GM04504 (cell line): ENCODE measurements around the gene MAP3K19.
"Not testable (repeated sequence)": the region's sequence is repeated elsewhere in the genome, so short reads cannot be mapped to it uniquely, and the experiment has no call there.

Experiments used
- DNase-seq: peaks from one replicate; pipeline ENCODE4 v3.0.0-alpha.2; 2012; ENCODE audit warnings: low read depth

The MAP3K19 gene

DNA sequence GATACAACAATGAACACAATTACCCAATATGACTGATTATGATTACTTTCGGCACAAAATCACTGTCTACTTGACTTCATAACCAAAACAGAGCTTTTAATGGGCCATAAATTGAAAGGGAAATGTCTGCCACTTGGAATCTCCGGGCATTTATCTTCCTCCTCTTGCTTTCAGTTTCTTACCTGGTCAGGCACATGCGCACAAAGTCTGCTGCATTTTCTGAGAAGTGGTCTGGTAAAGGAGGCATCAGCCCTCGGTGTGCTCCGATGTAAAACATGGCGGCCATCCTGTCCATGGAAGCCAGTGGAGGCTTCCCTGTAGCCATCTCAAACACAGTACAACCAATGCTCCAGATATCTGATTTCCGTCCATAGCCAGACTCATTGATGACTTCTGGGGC lies 66.6 kb downstream of the MAP3K19 start:
- no peak for DNase-seq

DNA sequence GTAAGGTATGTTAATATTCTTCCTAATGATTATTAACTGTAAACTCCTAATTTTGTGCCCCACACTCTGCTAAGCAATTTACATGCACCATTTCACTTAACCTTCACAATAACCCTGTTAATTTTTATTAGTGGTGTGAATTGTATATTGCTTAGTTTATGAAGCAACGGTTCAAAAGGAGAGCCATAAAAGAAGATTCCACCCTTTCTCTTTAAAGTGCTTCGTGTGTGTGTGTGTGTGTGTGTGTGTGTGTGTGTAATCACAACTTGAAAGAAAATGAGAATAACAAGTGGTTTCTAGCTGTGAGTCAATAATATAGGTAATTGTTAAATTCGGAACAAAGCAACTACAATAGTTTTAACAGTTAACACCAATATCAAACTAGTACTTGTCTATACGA lies 68.0 kb downstream of the MAP3K19 start:
- DNase-seq = no peak

GRCh38 chr2:134977104-134977503 lies 70.1 kb downstream of the MAP3K19 start:
- DNase-seq = not testable (repeated sequence)

GRCh38 chr2:134976074-134976702 lies 71.1 kb downstream of the MAP3K19 start:
- DNase-seq = no peak

- no peak for DNase-seq
Measured at GRCh38 chr2:134975281-134976009, 71.8 kb downstream of the MAP3K19 start.

DNA sequence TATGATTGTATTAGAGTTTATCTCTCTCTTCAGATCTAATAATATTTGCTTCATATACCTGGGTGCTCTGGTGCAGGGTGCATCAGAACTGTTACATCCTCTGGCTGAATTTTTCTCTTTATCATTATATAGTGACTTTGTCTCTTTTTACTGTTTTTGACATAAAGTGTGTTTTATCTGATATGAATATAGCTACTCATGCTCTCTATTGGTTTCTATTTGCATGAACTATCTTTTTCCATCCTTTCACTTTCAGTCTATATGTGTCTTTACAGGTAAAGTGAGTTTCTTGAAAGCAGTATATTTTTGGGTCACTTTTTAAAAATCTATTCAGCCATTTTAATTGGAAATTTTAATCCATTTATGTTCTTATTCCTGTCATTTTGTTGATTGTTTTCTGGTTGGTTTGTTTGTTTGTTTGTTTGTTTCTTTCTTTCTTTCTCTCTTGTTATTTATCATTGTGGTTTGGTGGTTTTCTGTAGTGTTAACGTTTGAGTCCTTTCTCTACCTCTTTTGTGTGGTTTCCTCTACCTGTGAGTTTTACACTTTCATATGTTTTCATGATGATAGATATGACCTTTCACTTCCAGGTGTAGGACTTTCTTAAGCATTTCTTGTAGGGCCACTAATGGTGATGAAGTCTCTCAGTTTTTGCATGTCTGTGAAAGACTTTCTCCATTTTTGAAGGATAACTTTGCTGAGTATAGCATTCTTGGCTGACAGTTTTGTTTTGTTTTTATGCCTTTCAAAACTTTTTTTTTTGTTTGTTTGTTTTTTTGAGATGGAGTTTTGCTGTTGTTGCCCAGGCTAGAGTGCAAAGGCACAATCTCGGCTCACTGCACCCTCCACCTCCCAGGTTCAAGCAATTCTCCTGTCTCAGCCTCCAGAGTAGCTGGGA lies 73.8 kb downstream of the MAP3K19 start:
- DNase-seq = no peak

DNA sequence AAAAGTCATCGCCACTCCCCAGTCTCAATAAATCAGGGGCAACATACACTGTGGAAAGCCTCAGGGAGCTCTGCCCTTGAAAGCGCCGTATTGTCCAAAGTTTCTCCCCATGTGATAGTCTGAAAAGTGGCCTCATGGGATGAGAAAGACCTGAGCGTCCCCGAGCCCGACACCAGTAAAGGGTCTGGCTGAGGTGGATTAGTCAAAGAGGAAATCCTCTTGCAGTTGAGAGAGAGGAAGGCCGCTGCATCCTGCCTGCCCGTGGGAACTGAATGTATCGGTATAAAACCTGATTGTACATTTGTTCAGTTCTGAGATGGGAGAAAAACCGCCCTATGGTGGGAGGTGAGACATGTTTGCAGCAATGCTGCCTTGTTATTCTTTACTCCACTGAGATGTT lies 80.1 kb downstream of the MAP3K19 start:
- DNase-seq = not testable (repeated sequence)

GRCh38 chr2:134957477-134957876 lies 89.8 kb downstream of the MAP3K19 start:
- DNase-seq = no peak

DNA sequence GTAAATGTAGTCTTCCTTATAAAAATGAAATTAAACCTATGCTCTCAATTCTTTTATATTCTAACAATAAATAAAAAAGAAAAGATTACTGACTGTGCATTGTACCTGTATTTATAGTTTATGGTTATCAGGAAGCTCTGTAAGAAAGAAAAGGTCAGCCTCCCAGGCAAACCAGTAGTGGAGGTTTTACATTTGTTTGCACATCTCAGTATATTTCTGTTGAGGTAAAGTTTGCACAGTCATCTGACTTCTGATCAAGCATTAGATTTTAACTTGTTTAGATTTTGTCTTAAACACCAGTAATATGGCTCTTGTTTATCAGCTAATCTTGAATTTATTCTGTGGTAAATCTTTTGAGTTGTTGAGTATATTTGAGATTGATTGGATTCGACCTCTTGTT lies 91.5 kb downstream of the MAP3K19 start:
- DNase-seq = no peak

DNA sequence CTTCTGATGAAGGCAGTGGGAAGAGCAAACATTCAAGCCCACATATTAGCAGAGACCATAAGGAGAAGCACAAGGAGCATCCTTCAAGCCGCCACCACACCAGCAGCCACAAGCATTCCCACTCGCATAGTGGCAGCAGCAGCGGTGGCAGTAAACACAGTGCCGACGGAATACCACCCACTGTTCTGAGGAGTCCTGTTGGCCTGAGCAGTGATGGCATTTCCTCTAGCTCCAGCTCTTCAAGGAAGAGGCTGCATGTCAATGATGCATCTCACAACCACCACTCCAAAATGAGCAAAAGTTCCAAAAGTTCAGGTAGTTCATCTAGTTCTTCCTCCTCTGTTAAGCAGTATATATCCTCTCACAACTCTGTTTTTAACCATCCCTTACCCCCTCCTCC lies 93.2 kb downstream of the MAP3K19 start:
- no peak for DNase-seq

GRCh38 chr2:134952608-134953007 lies 94.6 kb downstream of the MAP3K19 start:
- DNase-seq = no peak

DNA sequence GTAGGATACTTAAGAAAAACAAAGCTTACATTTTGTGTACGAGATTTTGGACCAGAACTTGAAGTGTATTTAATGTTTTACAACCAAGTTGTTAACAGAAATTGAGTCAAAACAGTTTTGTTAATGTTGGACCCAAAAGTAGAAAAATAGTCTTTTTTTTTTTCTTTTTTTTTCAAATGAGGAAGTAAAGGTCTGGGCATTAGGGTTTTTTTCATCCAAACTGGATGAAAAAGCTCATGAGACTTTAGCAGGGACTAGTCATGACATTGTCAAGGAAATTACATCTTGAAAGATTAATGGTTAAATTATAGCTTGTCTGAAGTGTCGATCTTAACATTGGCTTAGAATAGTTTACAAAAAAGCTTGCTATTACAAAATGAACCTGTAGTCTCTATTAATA lies 96.4 kb downstream of the MAP3K19 start:
- DNase-seq = no peak

DNA sequence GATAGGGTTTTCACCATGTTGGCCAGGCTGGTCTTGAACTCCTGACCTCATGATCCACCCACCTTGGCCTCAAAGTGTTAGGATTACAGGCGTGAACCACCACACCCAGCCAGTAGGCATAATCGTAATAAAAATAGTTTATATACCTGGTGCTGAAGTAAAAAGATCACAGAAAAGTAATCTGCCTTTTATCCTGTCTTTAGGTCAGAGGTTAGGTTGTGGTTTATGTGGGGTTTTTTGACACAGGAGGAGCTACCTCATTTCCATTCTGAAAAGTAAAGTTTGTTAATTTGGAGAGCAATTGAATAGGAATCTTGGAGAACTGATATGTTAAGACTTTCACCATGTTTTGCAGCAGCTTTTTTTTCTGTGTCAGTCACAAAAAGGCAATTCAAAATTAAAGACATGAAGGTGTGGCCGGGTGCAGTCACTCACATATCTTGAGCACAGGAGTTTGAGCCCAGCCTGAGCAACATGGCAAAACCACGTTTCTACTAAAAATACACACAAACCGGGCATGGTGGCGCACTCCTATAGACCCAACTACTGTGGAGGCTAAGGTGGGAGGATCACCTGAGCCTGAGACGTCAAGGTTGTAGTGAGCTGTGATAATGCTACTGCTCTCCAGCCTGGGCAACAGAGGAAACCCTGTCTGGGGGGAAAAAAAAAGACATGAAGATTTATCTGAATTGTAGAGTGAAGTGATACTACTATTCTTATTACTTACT lies 97.1 kb downstream of the MAP3K19 start:
- DNase-seq = no peak

DNA sequence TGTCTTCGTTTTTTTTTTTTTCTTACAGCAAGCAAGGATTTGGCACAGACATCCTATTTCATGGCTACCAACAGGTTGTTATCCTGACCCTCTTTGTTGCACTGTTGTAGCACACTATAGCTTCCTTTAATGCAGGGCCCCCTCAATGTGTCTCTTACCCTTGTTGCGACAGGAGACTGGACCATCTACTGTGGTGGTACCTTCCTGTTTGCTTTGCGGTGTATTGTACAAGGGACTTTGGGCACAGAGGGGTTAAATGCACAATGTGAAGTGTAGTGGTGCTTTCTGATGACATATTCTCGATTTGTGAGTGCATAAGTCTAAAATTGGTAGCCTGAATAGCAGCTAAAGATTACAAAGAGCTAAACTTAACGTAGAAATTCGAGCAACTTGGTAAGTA lies 101.2 kb downstream of the MAP3K19 start:
- DNase-seq = no peak

DNA sequence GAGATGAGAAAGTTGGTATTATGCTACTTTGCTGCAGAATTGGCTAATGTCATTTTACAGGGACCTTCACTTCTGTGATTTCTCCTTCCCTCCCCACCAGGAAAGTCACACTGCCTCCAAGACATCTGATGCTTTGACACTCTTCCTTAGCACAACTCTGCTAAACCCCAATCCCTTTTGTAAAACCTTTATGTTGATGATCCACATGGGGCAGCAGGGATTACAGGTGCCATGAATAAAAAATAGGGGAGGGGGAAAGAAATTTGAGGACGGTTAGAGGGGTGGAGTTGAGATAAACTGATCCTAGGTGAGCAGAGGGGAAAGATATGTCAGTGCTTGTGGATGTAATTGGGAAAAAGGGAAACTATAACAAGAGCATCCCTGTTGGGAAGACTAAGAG lies 102.3 kb downstream of the MAP3K19 start:
- DNase-seq = no peak

- no peak for DNase-seq
Measured at GRCh38 chr2:134943540-134943939, 103.7 kb downstream of the MAP3K19 start.

- DNase-seq = no peak
Measured at GRCh38 chr2:134936691-134937090, 110.6 kb downstream of the MAP3K19 start.

DNA sequence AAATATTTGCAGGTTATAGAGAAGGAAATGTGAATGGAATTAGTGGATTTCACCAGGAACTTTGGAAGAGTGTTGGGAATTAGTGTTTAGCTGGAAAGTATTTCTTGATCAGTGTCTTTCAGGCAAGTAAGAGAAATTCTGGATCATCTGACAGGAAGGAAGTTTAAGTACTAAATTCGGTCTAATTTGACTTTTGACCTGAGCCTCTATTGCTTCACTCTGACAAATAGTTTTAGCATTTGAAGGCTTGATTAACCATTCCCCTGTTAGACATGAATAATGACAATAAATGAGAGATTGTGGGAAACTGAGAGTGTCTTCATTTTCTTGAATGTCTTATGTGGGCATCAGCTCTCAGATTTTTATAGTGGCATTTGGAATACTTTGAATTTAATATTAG lies 112.6 kb downstream of the MAP3K19 start:
- no peak for DNase-seq

DNA sequence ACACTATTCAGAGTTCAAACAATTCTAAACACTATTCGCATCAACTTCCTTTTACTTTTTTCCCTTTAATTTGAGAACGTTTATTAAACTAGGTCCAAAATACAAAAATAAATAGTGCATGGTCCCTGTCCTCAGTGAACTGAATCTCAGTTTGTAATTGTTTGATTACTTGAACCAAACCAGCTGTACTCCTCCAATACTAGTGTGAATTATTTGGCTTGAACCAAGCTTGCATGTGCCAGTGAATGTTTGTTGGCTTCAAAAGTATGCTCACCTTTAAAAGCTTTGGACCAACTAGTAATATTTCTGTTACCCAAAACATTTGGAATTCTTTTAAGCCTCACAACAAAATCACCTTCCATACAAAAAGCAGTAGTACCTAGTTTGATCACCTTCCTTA lies 113.1 kb downstream of the MAP3K19 start:
- no peak for DNase-seq

- no peak for DNase-seq
Measured at GRCh38 chr2:134933732-134934131, 113.5 kb downstream of the MAP3K19 start.

GRCh38 chr2:134932864-134933526 lies 114.3 kb downstream of the MAP3K19 start:
- DNase-seq = no peak

- peak; percentile 5 for DNase-seq
Measured at GRCh38 chr2:134927195-134927594, 120.1 kb downstream of the MAP3K19 start.
